ENCODE data around the gene KCP. TPM values are rescaled to one million over a fixed set of nuclear protein-coding genes. Genes with fewer than 3 reads are reported as not detected.

The KCP gene
- total and polyA plus RNA-seq, 2 experiments from 2014 or later: 0.76 to 1.1 TPM

DNA sequence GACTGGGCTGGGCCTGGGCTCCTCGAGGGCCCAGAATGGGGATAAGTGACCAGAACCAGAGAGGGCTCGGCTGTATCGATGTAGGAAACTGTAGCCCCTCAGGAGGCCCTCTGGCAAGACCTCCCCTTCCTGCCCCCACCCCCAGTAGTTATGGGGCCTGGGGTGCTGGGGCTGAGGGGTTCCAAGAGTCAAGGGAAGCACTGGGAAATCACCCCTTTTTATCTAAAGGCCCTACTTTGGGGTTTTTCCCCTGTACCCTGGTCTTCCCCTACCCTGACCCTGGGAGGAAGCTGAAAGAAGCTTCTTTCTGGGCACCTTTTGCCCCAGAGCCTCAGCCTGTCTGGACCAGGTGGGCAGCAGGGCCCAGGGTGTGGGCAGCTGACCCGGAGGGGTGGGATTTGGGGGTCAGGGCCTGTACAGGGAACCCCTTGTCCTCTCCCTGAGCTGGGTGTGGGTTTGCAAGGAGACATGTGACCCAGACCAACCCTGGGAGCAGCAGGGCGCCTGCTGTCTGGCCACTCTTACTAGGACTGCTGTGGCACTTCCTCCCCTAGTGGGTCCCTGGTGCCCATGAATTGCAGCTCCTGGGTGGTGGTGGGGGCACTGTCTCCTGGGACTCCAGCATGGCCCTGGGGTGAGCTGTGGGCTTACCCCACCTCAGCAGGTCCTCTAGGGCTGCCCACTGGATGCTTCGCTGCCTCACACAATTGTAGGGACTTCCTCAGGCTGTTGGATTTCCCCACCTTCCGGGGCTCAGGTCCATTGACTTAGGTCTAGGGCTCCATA, 28.8 kb upstream of the KCP start:
- Mint-ChIP-seq H3K4me3 (peak overlapping the region; percentile 81; the same call in 2 of the 3 replicates), H3K4me1 (peaks cover 11% of the 10 kb centered on the region), H3K27ac (no peak overlapping the region), H3K9me3 (no peaks in the 10 kb centered on the region), H3K36me3 (ENCODE audit: low read depth) (no peaks in the 10 kb centered on the region; the same call in 2 of the 3 replicates), H3K27me3 (ENCODE audit: insufficient read depth, low read depth, poor library complexity) (peaks cover 55% of the 10 kb centered on the region)
- no peak for ATAC-seq
- Histone ChIP-seq H3K4me1 (ENCODE audit: insufficient read depth) (no peaks in the 10 kb centered on the region), H3K36me3 (ENCODE audit: insufficient read depth) (no peaks in the 10 kb centered on the region), H3K79me2 (replicated peaks; ENCODE audit: insufficient read depth) (no peaks in the 10 kb centered on the region), H3K27me3 (ENCODE audit: insufficient read depth) (peaks cover 61% of the 10 kb centered on the region), H4K20me1 (replicated peaks; ENCODE audit: insufficient read depth) (peaks cover 4% of the 10 kb centered on the region; the same call in 1 of the 2 replicates), H3K9me2 (ENCODE audit: insufficient read depth) (no peaks in the 10 kb centered on the region), H3K27ac (ENCODE audit: low read depth) (no peak overlapping the region), H3K4me3 (peak overlapping the region; percentile 61; the same call in 1 of the 2 replicates), H2AFZ (no peak overlapping the region), H3K4me2 (peak overlapping the region; percentile 86; the same call in 1 of the 2 replicates), H3F3A (replicated peaks; ENCODE audit: low read depth) (0 out of 2 replicates have a peak, but pooled peaks cover 5% of the 10 kb centered on the region)
- TF ChIP-seq, protein P1, sequence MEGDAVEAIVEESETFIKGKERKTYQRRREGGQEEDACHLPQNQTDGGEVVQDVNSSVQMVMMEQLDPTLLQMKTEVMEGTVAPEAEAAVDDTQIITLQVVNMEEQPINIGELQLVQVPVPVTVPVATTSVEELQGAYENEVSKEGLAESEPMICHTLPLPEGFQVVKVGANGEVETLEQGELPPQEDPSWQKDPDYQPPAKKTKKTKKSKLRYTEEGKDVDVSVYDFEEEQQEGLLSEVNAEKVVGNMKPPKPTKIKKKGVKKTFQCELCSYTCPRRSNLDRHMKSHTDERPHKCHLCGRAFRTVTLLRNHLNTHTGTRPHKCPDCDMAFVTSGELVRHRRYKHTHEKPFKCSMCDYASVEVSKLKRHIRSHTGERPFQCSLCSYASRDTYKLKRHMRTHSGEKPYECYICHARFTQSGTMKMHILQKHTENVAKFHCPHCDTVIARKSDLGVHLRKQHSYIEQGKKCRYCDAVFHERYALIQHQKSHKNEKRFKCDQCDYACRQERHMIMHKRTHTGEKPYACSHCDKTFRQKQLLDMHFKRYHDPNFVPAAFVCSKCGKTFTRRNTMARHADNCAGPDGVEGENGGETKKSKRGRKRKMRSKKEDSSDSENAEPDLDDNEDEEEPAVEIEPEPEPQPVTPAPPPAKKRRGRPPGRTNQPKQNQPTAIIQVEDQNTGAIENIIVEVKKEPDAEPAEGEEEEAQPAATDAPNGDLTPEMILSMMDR (conservative IDR thresholded peaks at IDR 0.05; ENCODE audit: low read depth in 2 of 2): no peak
- TF ChIP-seq EZH2phosphoT487 (IDR thresholded peaks at IDR 0.05; ENCODE audit: unreplicated experiment) (no peak), STAT1 (IDR thresholded peaks at IDR 0.05; ENCODE audit: unreplicated experiment) (no peak), ZNF114 (CRISPR knock-in tag; IDR thresholded peaks at IDR 0.05) (no peak), JUNB (IDR thresholded peaks at IDR 0.05; ENCODE audit: unreplicated experiment) (no peak), POLR2AphosphoS5 (IDR thresholded peaks at IDR 0.05; ENCODE audit: low read depth) (no peak), CREB1 (CRISPR knock-in tag; IDR thresholded peaks at IDR 0.05; ENCODE audit: low read depth) (no peak), ZNF331 (CRISPR knock-in tag; IDR thresholded peaks at IDR 0.05; ENCODE audit: low read depth) (no peak), NANOG (IDR thresholded peaks at IDR 0.05; ENCODE audit: borderline replicate concordance) (no peak), EZH2 (IDR thresholded peaks at IDR 0.05; ENCODE audit: low read depth, unreplicated experiment) (no peak)
- TF ChIP-seq, protein P2, sequence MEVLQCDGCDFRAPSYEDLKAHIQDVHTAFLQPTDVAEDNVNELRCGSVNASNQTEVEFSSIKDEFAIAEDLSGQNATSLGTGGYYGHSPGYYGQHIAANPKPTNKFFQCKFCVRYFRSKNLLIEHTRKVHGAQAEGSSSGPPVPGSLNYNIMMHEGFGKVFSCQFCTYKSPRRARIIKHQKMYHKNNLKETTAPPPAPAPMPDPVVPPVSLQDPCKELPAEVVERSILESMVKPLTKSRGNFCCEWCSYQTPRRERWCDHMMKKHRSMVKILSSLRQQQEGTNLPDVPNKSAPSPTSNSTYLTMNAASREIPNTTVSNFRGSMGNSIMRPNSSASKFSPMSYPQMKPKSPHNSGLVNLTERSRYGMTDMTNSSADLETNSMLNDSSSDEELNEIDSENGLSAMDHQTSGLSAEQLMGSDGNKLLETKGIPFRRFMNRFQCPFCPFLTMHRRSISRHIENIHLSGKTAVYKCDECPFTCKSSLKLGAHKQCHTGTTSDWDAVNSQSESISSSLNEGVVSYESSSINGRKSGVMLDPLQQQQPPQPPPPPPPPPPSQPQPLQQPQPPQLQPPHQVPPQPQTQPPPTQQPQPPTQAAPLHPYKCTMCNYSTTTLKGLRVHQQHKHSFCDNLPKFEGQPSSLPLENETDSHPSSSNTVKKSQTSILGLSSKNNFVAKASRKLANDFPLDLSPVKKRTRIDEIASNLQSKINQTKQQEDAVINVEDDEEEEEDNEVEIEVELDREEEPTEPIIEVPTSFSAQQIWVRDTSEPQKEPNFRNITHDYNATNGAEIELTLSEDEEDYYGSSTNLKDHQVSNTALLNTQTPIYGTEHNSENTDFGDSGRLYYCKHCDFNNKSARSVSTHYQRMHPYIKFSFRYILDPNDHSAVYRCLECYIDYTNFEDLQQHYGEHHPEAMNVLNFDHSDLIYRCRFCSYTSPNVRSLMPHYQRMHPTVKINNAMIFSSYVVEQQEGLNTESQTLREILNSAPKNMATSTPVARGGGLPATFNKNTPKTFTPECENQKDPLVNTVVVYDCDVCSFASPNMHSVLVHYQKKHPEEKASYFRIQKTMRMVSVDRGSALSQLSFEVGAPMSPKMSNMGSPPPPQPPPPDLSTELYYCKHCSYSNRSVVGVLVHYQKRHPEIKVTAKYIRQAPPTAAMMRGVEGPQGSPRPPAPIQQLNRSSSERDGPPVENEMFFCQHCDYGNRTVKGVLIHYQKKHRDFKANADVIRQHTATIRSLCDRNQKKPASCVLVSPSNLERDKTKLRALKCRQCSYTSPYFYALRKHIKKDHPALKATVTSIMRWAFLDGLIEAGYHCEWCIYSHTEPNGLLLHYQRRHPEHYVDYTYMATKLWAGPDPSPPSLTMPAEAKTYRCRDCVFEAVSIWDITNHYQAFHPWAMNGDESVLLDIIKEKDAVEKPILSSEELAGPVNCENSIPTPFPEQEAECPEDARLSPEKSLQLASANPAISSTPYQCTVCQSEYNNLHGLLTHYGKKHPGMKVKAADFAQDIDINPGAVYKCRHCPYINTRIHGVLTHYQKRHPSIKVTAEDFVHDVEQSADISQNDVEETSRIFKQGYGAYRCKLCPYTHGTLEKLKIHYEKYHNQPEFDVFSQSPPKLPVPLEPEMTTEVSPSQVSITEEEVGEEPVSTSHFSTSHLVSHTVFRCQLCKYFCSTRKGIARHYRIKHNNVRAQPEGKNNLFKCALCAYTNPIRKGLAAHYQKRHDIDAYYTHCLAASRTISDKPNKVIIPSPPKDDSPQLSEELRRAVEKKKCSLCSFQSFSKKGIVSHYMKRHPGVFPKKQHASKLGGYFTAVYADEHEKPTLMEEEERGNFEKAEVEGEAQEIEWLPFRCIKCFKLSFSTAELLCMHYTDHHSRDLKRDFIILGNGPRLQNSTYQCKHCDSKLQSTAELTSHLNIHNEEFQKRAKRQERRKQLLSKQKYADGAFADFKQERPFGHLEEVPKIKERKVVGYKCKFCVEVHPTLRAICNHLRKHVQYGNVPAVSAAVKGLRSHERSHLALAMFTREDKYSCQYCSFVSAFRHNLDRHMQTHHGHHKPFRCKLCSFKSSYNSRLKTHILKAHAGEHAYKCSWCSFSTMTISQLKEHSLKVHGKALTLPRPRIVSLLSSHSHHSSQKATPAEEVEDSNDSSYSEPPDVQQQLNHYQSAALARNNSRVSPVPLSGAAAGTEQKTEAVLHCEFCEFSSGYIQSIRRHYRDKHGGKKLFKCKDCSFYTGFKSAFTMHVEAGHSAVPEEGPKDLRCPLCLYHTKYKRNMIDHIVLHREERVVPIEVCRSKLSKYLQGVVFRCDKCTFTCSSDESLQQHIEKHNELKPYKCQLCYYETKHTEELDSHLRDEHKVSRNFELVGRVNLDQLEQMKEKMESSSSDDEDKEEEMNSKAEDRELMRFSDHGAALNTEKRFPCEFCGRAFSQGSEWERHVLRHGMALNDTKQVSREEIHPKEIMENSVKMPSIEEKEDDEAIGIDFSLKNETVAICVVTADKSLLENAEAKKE (CRISPR knock-in tag; IDR thresholded peaks at IDR 0.05): no peak
- TF ChIP-seq, protein P3, sequence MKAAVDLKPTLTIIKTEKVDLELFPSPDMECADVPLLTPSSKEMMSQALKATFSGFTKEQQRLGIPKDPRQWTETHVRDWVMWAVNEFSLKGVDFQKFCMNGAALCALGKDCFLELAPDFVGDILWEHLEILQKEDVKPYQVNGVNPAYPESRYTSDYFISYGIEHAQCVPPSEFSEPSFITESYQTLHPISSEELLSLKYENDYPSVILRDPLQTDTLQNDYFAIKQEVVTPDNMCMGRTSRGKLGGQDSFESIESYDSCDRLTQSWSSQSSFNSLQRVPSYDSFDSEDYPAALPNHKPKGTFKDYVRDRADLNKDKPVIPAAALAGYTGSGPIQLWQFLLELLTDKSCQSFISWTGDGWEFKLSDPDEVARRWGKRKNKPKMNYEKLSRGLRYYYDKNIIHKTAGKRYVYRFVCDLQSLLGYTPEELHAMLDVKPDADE (IDR thresholded peaks at IDR 0.05): no peak
- TF ChIP-seq, protein P4, sequence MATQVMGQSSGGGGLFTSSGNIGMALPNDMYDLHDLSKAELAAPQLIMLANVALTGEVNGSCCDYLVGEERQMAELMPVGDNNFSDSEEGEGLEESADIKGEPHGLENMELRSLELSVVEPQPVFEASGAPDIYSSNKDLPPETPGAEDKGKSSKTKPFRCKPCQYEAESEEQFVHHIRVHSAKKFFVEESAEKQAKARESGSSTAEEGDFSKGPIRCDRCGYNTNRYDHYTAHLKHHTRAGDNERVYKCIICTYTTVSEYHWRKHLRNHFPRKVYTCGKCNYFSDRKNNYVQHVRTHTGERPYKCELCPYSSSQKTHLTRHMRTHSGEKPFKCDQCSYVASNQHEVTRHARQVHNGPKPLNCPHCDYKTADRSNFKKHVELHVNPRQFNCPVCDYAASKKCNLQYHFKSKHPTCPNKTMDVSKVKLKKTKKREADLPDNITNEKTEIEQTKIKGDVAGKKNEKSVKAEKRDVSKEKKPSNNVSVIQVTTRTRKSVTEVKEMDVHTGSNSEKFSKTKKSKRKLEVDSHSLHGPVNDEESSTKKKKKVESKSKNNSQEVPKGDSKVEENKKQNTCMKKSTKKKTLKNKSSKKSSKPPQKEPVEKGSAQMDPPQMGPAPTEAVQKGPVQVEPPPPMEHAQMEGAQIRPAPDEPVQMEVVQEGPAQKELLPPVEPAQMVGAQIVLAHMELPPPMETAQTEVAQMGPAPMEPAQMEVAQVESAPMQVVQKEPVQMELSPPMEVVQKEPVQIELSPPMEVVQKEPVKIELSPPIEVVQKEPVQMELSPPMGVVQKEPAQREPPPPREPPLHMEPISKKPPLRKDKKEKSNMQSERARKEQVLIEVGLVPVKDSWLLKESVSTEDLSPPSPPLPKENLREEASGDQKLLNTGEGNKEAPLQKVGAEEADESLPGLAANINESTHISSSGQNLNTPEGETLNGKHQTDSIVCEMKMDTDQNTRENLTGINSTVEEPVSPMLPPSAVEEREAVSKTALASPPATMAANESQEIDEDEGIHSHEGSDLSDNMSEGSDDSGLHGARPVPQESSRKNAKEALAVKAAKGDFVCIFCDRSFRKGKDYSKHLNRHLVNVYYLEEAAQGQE (IDR thresholded peaks at IDR 0.05; ENCODE audit: unreplicated experiment): no peak
- no peak for DNase-seq (ENCODE audit: low spot score)
